NK-92 treated with Interleukin-12 subunit alpha and Interleukin-12 subunit beta, amount 100 ng/mL, for 24 hours (cell line): ENCODE measurements around the gene CCDC154.
"Not testable (repeated sequence)": the region's sequence is repeated elsewhere in the genome, so short reads cannot be mapped to it uniquely, and the experiment has no call there.

ENCODE experiments used
- DNase-seq: peaks from one replicate; lab custom pipeline; 2025; lab: John Stamatoyannopoulos, UW

CCDC154 gene

GRCh38 chr16:1472974-1473373 is 28.6 kb upstream of the CCDC154 start:
- no peak for DNase-seq

- no peak for DNase-seq
Observed at GRCh38 chr16:1471569-1472194, 27.3 kb upstream of the CCDC154 start.

- DNase-seq, result no peak
Observed at GRCh38 chr16:1470481-1471251, 26.3 kb upstream of the CCDC154 start.

GRCh38 chr16:1469693-1470201 is 25.4 kb upstream of the CCDC154 start:
- no peak for DNase-seq

- DNase-seq, result not testable (repeated sequence)
Observed at GRCh38 chr16:1469141-1469540, 24.8 kb upstream of the CCDC154 start.

- no peak for DNase-seq
Observed at GRCh38 chr16:1468426-1468810, 24.1 kb upstream of the CCDC154 start.

GRCh38 chr16:1466968-1467521 is 22.7 kb upstream of the CCDC154 start:
- no peak for DNase-seq

GRCh38 chr16:1466054-1466453 is 21.7 kb upstream of the CCDC154 start:
- no peak for DNase-seq

- no peak for DNase-seq
Observed at GRCh38 chr16:1465567-1465915, 21.2 kb upstream of the CCDC154 start.

- no peak for DNase-seq
Observed at GRCh38 chr16:1464894-1465566, 20.7 kb upstream of the CCDC154 start.

GRCh38 chr16:1464196-1464893 is 20.0 kb upstream of the CCDC154 start:
- no peak for DNase-seq

GRCh38 chr16:1461146-1461545 is 16.8 kb upstream of the CCDC154 start:
- DNase-seq, result no peak

- no peak for DNase-seq
Observed at GRCh38 chr16:1460602-1461138, 16.3 kb upstream of the CCDC154 start.

- no peak for DNase-seq
Observed at GRCh38 chr16:1459967-1460366, 15.6 kb upstream of the CCDC154 start.

GRCh38 chr16:1458977-1459341 is 14.6 kb upstream of the CCDC154 start:
- DNase-seq, result no peak

GRCh38 chr16:1458336-1458976 is 14.1 kb upstream of the CCDC154 start:
- DNase-seq, result no peak

- no peak for DNase-seq
Observed at GRCh38 chr16:1457489-1458245, 13.3 kb upstream of the CCDC154 start.

- no peak for DNase-seq
Observed at GRCh38 chr16:1456951-1457350, 12.6 kb upstream of the CCDC154 start.

- no peak for DNase-seq
Observed at GRCh38 chr16:1455190-1456171, 11.1 kb upstream of the CCDC154 start.
